ENCODE results near the gene ZNF518A.
"Not testable (repeated sequence)": the region's sequence is repeated elsewhere in the genome, so short reads cannot be mapped to it uniquely, and the experiment has no call there.

Gene ZNF518A

DNA sequence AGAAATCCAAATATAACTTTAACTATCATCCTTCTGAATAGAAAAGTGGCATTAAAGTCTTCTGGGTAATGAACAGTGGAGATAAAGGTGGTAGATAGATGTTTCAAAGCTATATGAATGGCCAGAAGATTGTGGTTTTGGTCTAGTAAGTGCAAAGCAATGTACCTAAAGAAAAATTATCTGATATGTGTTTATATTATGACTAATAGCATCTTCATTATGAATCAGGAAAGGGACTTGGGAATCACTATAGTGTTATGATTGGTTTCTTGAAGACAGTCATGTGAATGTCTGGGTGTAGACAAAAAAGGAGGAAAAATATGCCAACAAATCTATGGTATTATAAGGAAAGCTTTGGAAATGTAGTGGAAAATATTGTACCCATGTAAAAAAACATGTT lies 3.0 kb downstream of the ZNF518A start:
- DNase-seq: no peak

DNA sequence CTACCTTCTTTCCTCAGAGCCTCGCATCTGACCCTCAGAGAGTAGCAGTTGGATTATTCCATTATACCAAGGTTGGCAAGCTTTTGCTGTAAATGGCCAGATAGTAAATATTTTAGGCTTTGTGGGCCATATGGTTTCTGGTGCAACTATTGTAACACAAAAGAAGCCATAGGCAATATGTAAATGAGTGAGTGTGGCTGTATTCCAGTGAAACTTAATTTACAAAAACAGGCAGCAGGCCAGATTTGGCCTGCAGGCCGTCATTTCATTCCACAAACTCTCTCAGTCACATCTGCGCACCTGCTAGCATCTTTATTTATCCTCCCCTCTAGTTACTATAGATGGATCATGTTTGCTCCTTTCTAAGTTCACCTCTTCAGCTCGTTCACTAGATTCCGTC lies 6.7 kb downstream of the ZNF518A start:
- no peak for DNase-seq

DNA sequence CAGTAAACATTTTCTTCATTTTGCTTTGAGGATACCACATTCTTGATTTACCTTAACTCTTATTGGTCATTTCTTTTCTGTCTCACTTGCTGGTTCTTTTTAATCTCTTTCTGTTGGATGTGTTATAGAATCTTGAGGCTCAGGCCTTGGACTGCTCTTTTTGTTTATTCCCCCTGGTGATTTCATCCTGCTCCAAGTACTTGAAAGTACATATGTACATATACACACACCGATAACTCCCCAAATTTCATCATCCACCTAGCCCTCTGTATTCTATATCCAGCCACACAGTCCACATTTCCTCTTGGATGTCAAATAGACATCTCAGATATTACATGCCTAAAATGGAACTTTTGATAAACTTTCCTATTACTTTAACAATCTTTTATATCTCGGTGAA lies 7.5 kb downstream of the ZNF518A start:
- no peak for DNase-seq

DNA sequence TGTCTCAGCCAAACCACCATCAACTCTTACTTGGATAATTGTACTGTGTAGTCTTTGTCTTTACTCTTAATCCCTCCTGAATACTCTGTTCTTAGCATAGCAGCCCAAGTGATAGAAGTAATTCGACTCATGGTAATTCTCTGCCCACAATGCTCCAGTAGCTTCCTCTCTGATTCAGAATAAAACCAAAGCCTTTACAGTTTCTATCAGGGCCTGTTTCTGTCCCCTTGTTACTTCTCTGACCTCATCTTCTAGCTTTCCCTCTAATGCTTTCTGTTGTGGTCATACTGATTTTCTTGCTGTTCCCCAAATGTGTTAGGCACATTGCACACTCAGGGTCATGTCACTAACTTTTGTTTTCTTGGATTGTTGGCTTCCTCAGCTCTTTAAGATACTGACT lies 8.0 kb downstream of the ZNF518A start:
- no peak for DNase-seq

DNA sequence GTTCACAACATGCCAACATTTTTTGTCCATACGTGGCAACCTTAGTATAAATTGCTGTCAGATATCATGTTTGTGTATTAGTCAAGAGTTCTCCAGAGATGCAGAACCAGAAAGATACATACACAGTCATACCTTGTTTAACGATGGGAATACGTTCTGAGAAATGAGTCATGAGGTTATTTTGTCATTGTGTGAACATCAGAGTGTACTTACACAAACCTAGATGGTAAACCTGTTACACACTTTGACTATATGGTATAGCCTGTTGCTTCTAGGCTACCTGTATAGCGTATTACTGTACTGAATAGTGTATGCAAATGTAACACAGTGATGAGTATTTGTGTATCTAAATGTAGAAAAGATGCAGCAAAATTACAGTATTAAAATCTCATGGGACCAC lies 22.3 kb downstream of the ZNF518A start:
- DNase-seq: no peak

DNA sequence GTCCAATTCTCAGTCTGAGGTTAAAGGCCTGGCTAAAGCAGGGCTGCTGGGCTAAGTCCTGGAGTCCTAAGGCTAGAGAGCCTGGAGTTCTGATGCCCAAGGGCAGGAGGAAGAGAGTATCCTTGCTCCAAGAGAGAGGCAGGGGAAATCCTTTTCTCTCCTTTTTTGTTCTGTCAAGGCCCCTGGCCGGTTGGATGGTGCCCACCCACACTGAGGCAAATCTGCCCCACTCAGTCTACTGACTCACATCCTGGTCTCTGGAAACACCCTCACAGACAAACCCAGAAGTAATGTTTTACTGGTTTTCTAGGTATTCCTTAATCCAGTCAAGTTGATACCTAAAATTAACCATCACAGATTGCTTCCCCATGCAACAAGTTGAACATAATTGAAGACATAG lies 23.0 kb downstream of the ZNF518A start:
- DNase-seq: no peak

DNA sequence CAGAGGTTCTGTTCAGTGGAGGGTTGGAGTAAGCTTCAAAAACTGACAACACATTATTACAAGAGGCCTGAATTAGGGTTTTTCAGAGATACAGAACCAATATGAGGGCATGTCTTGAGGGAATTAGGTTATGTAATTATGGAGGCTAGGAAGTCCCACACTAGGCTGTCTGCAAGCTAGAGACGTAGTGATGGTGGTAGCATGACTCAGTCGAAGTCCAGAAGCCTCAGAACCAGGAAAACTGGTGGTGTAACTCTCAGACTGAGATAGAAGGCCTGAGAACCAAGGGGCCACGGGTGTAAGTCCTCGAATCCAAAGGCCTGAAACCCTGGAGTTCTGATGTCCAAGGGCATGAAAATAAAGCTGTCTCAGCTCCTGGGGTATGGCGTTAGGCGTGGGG lies 35.6 kb downstream of the ZNF518A start:
- no peak for DNase-seq

DNA sequence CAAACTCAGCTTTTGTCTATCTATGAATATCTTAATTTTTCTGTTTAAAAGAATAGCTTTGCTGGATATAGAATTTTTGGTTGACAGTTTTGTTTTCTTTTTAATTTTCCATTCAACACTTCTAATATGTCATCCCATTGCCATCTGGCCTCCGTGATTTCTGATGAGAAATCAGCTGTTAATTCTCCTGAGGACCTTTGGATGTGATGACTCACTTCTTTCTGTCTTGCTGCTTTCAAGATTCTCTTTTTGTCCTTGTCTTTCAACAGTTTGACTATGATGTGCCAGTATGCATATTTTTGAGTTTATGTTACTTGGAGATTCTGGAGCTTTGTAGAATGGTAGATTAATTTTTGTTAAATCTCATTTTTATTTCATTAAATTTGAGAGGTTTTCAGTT lies 38.4 kb downstream of the ZNF518A start:
- no peak for DNase-seq

DNA sequence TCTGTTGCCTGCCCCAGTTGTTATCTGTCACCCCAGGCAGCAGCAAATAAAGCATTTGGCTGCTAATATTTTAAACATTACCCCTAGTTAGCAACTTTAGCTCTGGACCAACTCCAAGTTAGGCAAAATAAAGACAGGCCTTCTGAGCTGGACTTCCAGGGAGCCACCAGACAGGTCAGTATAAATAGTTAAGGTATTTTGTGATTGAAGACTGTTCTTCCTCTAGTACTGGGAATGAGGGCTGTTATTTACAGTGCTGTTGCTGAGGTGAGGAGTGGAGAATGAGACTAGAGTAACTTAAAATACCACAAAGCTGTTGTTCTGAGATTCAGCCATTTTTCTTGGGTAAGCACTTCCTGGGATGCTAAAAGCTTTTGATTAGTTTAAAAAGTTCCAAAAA lies 40.1 kb downstream of the ZNF518A start:
- no peak for DNase-seq

DNA sequence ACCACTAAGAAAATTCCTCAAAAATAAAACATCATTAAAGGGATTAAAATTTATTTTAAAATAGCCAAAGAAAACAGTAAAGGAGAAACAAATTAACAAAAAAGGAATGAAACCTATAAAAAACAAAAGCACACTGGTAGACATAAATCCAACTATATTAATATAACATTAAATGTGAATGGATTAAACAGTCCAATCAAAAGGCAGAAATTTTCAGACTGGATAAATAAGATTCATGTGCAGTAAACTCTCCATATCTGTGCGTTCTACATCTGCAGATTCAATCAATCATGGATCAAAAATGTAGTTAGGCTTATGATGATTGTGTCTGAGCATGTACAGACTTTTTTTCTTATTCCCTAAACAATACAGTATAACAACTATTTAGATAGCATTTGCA lies 42.6 kb downstream of the ZNF518A start:
- DNase-seq: no peak

DNA sequence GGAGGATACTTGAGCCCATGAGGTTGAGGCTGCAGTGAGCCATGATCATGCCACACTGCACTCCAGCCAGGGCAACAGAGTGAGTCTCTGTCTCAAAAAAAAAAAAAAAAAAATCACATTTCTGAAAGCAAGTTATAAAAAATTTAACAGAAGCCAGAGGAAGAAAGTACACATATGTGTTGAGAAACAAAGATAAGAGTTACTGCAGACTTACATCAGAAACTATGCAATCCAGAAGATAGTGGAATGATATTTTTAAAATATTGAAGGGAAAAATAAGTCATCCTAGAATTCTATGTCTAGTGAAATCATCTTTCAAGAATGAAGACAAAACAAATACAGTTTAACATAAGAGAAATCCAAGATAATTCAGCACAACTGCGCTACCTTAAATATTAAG lies 46.9 kb downstream of the ZNF518A start:
- no peak for DNase-seq

DNA sequence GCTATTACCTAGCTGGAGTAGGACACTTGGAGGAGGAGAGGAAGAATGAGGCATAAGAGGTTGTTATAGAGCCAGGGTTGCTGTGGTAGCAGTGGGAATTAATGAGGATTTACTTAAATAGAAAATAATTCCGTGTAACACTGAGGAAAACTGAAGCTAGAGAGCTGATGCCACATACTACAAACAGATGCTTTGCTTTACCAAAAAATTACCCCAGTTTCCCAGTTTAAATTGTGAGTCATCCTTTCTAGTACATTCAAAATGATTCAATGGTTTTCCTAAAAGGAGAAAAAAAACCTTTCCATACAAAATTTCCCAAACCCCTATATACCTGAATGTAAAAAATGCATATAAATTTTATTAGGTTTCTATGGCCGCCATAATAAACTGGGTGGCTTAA lies 58.3 kb downstream of the ZNF518A start:
- DNase-seq: no peak

DNA sequence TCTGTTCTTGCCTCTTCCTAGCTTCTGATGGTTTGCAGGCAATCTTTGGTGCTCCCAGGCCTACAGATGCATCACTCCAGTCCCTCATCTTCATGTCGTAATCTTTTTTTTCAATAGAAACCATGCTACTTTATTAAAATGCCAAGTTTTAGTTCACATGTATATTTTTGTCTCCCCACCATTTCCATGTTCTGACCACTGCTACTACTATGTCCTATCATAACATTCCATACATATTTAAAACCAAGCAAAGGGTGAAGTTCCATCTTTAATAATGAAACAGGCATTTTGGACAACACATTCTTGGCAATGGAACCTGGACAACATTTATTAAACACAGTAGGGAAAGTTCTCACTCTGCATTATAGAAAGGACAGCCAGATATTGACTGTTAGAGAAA lies 58.8 kb downstream of the ZNF518A start:
- DNase-seq: no peak

DNA sequence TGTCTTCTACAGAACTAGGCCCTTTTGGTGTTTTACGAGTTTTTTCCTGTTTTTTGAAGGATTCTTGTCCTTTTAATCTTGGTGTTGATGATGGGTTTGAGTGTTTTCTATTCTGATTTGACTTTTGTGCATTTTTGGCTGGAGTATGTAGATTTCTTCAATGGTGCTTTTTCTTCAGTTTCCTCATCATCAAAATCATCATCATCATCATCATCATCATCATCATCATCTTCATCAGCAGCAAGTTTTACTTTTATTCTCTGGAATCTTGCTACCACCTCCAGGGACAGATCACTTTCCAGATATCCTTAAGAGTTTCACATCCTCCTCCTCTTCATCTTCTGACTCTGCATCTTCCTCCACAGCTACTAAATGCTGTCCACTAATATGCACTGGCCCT lies 59.4 kb downstream of the ZNF518A start:
- DNase-seq: not testable (repeated sequence)

DNA sequence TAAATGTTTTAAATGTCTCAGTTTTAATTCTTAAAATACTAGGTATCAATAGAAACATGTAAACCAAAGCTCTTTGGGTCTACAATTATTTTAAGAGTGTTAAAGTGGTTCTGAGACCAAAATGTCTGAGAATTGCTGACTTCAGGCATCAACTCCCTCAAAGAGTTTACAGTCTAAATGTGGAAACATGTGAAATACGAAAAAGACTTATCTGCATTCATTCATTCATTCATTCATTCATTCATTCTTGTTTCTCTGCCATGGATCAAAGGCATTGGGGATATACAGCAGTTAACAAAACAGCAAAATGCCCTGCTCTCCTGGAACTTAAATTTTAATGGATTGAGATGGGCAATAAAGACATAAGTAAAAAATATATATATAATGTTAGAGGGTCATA lies 71.4 kb downstream of the ZNF518A start:
- DNase-seq: no peak

DNA sequence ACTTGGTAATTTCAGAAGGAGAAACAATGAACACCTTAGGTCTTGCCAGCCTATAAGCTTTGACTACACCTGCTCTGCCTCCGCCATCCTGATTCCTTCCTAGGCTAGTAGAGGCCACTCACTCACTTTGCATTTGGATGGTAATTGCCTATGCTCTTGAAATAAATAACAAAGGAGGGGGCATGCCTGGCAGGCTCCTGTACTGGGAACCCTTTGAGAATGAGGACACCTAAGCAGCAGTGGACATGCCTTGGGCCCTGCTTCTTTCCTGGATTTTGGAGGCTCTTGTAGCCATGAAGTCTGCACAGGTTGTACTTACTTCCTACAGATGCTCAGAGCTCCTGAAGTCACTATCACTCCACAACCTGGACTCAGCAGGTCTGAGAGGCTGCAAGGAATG lies 75.5 kb downstream of the ZNF518A start:
- DNase-seq: no peak

DNA sequence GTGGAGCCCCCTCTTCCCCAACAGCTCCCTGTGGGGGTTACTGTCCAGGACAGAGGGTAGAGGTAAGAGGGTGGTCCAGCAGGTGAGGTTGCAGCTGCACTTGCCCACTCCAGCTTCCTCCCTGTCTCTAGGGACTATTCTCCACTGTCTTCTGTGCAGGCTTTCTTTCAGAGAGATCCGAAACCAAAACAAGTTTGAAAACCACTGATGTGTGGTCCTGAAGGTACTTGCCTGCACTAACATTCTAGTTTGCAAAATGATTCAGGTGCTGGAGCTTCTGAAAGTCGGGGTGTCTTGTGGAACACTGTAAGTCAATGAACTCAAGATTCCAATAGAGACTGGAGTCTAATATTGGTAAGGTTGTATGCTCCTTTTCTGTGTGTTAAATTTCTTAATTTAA lies 78.2 kb downstream of the ZNF518A start:
- no peak for DNase-seq

DNA sequence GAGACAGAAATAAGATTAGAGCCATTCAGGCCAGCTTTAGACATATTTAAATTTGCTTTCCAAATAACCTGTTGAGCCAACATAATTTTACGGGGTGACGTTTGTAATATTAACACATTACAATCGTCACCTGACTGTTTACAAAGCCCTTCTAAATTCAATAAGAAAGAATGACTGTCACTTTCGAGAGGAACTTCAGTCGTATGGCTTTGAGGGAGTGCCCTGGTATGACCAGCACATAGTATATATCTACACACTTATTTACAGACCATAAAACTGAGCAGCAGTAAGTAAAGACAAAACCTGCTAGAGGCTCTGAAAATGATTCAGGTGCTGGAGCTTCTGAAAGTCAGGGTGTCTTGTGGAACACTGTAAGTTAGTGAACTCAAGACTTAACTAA lies 78.8 kb downstream of the ZNF518A start:
- no peak for DNase-seq

DNA sequence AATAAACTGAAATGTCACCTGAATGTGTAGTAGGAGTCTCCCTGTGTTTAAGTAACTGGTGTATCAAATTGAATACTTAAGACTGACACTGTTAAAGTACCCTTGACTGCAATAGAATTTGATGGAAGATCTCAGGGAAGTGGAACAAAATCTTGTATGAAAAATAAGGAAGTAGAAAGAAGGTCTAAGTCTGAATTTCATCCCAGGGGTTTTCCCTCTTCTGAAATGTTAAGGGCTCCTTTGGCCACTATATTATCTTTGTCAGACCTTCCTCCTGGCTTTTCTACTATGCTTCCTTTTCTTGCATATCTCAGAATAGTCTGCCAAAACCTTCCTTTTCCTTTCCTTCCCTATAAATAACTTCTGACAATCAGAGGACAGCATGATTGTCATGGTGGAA lies 81.7 kb downstream of the ZNF518A start:
- DNase-seq: no peak

DNA sequence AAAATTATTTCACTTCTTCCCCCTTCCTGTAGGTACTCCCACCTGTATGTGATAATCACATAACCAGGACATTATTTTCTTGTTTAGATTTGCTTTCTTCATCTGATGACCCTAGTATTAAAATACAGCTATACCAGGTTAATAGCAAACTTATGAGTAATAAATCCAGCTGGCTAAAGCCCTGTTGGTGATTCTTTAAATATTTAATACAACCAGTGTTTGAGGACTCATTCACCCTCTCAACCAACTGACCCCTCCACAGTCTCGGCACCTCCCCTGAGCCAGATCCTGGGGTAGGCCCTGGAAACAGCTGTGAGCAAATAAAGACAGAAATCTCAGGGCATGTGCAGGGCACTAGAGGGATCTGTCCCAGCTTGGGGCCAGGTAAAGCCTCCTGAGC lies 82.8 kb downstream of the ZNF518A start:
- no peak for DNase-seq
